ENCODE results near the gene TMEM185A.

- TF ChIP-seq, protein P1, sequence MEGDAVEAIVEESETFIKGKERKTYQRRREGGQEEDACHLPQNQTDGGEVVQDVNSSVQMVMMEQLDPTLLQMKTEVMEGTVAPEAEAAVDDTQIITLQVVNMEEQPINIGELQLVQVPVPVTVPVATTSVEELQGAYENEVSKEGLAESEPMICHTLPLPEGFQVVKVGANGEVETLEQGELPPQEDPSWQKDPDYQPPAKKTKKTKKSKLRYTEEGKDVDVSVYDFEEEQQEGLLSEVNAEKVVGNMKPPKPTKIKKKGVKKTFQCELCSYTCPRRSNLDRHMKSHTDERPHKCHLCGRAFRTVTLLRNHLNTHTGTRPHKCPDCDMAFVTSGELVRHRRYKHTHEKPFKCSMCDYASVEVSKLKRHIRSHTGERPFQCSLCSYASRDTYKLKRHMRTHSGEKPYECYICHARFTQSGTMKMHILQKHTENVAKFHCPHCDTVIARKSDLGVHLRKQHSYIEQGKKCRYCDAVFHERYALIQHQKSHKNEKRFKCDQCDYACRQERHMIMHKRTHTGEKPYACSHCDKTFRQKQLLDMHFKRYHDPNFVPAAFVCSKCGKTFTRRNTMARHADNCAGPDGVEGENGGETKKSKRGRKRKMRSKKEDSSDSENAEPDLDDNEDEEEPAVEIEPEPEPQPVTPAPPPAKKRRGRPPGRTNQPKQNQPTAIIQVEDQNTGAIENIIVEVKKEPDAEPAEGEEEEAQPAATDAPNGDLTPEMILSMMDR (IDR thresholded peaks at IDR 0.05): no peak
- no peak for TF ChIP-seq POLR2A (IDR thresholded peaks at IDR 0.05)
Measured at GRCh38 chrX:149569770-149570169, 61.8 kb downstream of the TMEM185A start.

All from esophagus squamous epithelium (tissue), 4 donors.